ENCODE data around the gene TGM3. TPM values are rescaled to one million over a fixed set of nuclear protein-coding genes. Genes with fewer than 3 reads are reported as not detected.

Gene TGM3
- total RNA-seq, 1 experiment from 2014 or later: not detected

- no peak for DNase-seq (ENCODE audit: low read depth, low spot score)
- CTCF ChIA-PET: no interaction called here
These were observed 87.0 kb downstream of the TGM3 start for GRCh38 chr20:2382833-2383232.

More at GRCh38 chr20:2382833-2383232, 87.0 kb downstream of the TGM3 start:
- H3K4me3 ChIP-seq (replicated peaks in 1 of 2; ENCODE audit: low read depth in 1 of 2, low read length in 2 of 2): no peak overlapping the region
- POLR2A ChIA-PET: interaction anchor here (1.8 kb wide), 1 partner anchor 9 kb away, joined by 4 read pairs; no protein-coding TSS in a partner anchor
- H3K27me3 ChIP-seq (ENCODE audit: insufficient read depth, low read length): no peaks in the 10 kb centered on the region
- H3K36me3 ChIP-seq (ENCODE audit: control insufficient read depth in 1 of 2, insufficient read depth in 2 of 2, low read length in 2 of 2): no peaks in the 10 kb centered on the region
- TF ChIP-seq MAX (IDR thresholded peaks at IDR 0.05): no peak
- TF ChIP-seq TCF7L2 (IDR thresholded peaks at IDR 0.05; ENCODE audit: borderline replicate concordance, extremely low read depth, insufficient read depth, insufficient read length): no peak
- no peak for TF ChIP-seq CBX3 (IDR thresholded peaks at IDR 0.05; ENCODE audit: low read depth)
- no peak for TF ChIP-seq POLR2AphosphoS5 (IDR thresholded peaks at IDR 0.05; ENCODE audit: low read depth, low read length)
- no peak for TF ChIP-seq EZH2 (IDR thresholded peaks at IDR 0.05)
- no peak for TF ChIP-seq FOSL1 (IDR thresholded peaks at IDR 0.05; ENCODE audit: low read depth)
- TF ChIP-seq YY1 (IDR thresholded peaks at IDR 0.05; ENCODE audit: extremely low read depth, insufficient replicate concordance, low read depth, low read length): no peak
- TF ChIP-seq JUND (IDR thresholded peaks at IDR 0.05): no peak
- no peak for TF ChIP-seq ATF3 (IDR thresholded peaks at IDR 0.05)
- no peak for TF ChIP-seq CTCF (IDR thresholded peaks at IDR 0.05 in 2 of 3, conservative IDR thresholded peaks at IDR 0.05 in 1 of 3; ENCODE audit: borderline replicate concordance in 1 of 3, insufficient read depth in 1 of 3, low read depth in 2 of 3, low read length in 2 of 3)
- no peak for TF ChIP-seq ZNF274 (IDR thresholded peaks at IDR 0.05; ENCODE audit: low read depth, low read length)
- TF ChIP-seq CEBPB (IDR thresholded peaks at IDR 0.05; ENCODE audit: low read depth): no peak
- no peak for TF ChIP-seq ELF1 (IDR thresholded peaks at IDR 0.05; ENCODE audit: borderline replicate concordance, low read depth)
- TF ChIP-seq ZBTB33 (IDR thresholded peaks at IDR 0.05; ENCODE audit: extremely low read depth, insufficient replicate concordance, low read length): no peak
- TF ChIP-seq POLR2A (IDR thresholded peaks at IDR 0.05; ENCODE audit: borderline replicate concordance, extremely low read depth, insufficient read depth, insufficient read length): no peak
- TF ChIP-seq SP1 (IDR thresholded peaks at IDR 0.05; ENCODE audit: low read depth): no peak
- TF ChIP-seq SRF (IDR thresholded peaks at IDR 0.05; ENCODE audit: low read depth): no peak
- no peak for TF ChIP-seq SIN3A (IDR thresholded peaks at IDR 0.05; ENCODE audit: low read depth)
- no peak for TF ChIP-seq EZH2phosphoT487 (IDR thresholded peaks at IDR 0.05; ENCODE audit: borderline replicate concordance)
- intact Hi-C loops (cut with micrococcal nuclease): no loop called here
- RAD21 ChIA-PET (ENCODE audit: low non-redundant PET in 1 of 2, low total read pairs in 2 of 2, uncharacterized antibody in 2 of 2, unreplicated experiment in 2 of 2): no interaction called here
- no peak overlapping the region for H3K4me2 ChIP-seq (ENCODE audit: low read length)
- H4K20me1 ChIP-seq (ENCODE audit: insufficient read depth): no peaks in the 10 kb centered on the region; the same call in 1 of the 2 replicates
- BruUV-seq (replicated peaks): no TSS peak
- no peaks in the 10 kb centered on the region for H3K79me2 ChIP-seq (ENCODE audit: insufficient read depth, low read length)
- H2AFZ ChIP-seq (ENCODE audit: low read depth, low read length, poor library complexity, severe bottlenecking): no peak overlapping the region
- H3K4me1 ChIP-seq (ENCODE audit: control insufficient read depth in 1 of 2, insufficient read depth in 2 of 2, low read length in 2 of 2): peaks cover 0 to 8% of the 10 kb centered on the region in 2 experiments; a peak in 2 of 4 replicates
- H3K9me3 ChIP-seq (ENCODE audit: control insufficient read depth in 1 of 2, insufficient read depth in 1 of 2, low read depth in 1 of 2, low read length in 2 of 2): no peaks in the 10 kb centered on the region; a peak in 1 of 4 replicates
- H3K27ac ChIP-seq (ENCODE audit: low read depth, low read length): no peak overlapping the region
- H3K9me2 ChIP-seq (ENCODE audit: insufficient read depth): no peaks in the 10 kb centered on the region
- no peak overlapping the region for H3K9ac ChIP-seq (ENCODE audit: low read length)
- no peak for ATAC-seq

All from HCT116 (cell line).